GM21717 (cell line): ENCODE measurements around the gene ADH4.
"Not testable (repeated sequence)": the region's sequence is repeated elsewhere in the genome, so short reads cannot be mapped to it uniquely, and the experiment has no call there.

Experiments
- ATAC-seq: cut with Tn5 transposase; IDR thresholded peaks from one replicate; pipeline ENCODE4 v1.9.1; 2021; ENCODE audit warnings: mild to moderate bottlenecking, moderate library complexity; ENCODE audit not compliant: unreplicated experiment

The ADH4 gene

GRCh38 chr4:99144070-99144469, at the start of gene ADH4:
Gene ADH4, minus strand, starts transcription at chr4:99144297. Its CDS starts 75 bp downstream, at chr4:99144222.
- ATAC-seq, result no peak

- no peak for ATAC-seq
These were observed 46.2 kb upstream of the ADH4 start for GRCh38 chr4:99190336-99190735.

- ATAC-seq, result not testable (repeated sequence)
These were observed 45.8 kb upstream of the ADH4 start for GRCh38 chr4:99189900-99190299.

- ATAC-seq, result no peak
These were observed 41.9 kb upstream of the ADH4 start for GRCh38 chr4:99186029-99186428.

- ATAC-seq, result no peak
These were observed 41.5 kb upstream of the ADH4 start for GRCh38 chr4:99185581-99185980.

- no peak for ATAC-seq
These were observed 36.4 kb upstream of the ADH4 start for GRCh38 chr4:99180382-99181070.

- ATAC-seq, result no peak
These were observed 35.5 kb upstream of the ADH4 start for GRCh38 chr4:99179626-99180025.

- no peak for ATAC-seq
These were observed 35.1 kb upstream of the ADH4 start for GRCh38 chr4:99179178-99179577.

GRCh38 chr4:99166544-99166943, 22.4 kb upstream of the ADH4 start:
- ATAC-seq, result no peak

- no peak for ATAC-seq
These were observed 21.9 kb upstream of the ADH4 start for GRCh38 chr4:99165978-99166377.

- no peak for ATAC-seq
These were observed 17.4 kb upstream of the ADH4 start for GRCh38 chr4:99161373-99162099.

GRCh38 chr4:99159699-99160098, 15.6 kb upstream of the ADH4 start:
- no peak for ATAC-seq

GRCh38 chr4:99157478-99157935, 13.4 kb upstream of the ADH4 start:
- no peak for ATAC-seq

- ATAC-seq, result no peak
These were observed 12.9 kb upstream of the ADH4 start for GRCh38 chr4:99156992-99157391.

GRCh38 chr4:99154658-99155342, 10.7 kb upstream of the ADH4 start:
- no peak for ATAC-seq

GRCh38 chr4:99151995-99152394, 7.9 kb upstream of the ADH4 start:
- no peak for ATAC-seq

- ATAC-seq, result no peak
These were observed 7.4 kb upstream of the ADH4 start for GRCh38 chr4:99151452-99151851.

- ATAC-seq, result no peak
These were observed 5.4 kb upstream of the ADH4 start for GRCh38 chr4:99149426-99150019.

GRCh38 chr4:99148550-99148949, 4.5 kb upstream of the ADH4 start:
- no peak for ATAC-seq

- ATAC-seq, result no peak
These were observed 490 bp upstream of the ADH4 start for GRCh38 chr4:99144587-99144986.

- ATAC-seq, result no peak
These were observed 7.8 kb downstream of the ADH4 start for GRCh38 chr4:99136329-99136728.
